ENCODE measurements around the gene ACAN. TPM values are rescaled to one million over a fixed set of nuclear protein-coding genes. Genes with fewer than 3 reads are reported as not detected.

The ACAN gene
- total and polyA plus RNA-seq, 10 of the 15 experiments (the other 5 are each of a cell fraction or from before 2014, with no cell fraction given): not detected

- no peak overlapping the region for H3K9ac ChIP-seq (ENCODE audit: control insufficient read depth, insufficient read depth, low read length)
- BruUV-seq (replicated peaks): no TSS peak
- H3K27ac ChIP-seq (ENCODE audit: control insufficient read depth, insufficient read depth): no peak overlapping the region
- no peak for DNase-seq (ENCODE audit: low read depth, low spot score)
- H3K4me2 ChIP-seq (ENCODE audit: control insufficient read depth, insufficient read depth): no peak overlapping the region
- WGBS (ENCODE audit: insufficient coverage, insufficient replicate concordance, low lambda C conversion rate, missing lambda C conversion rate): 46% methylated on average over 10 of the region's 10 CpGs
- H3K4me1 ChIP-seq (ENCODE audit: control insufficient read depth, insufficient read depth, low read length): no peaks in the 10 kb centered on the region
- no peak for ATAC-seq
- no peaks in the 10 kb centered on the region for H4K20me1 ChIP-seq (ENCODE audit: control insufficient read depth, insufficient read depth)
- no peak for TF ChIP-seq NFYB (IDR thresholded peaks at IDR 0.05; ENCODE audit: insufficient read depth, low read depth, low read length)
- TF ChIP-seq NRF1 (conservative IDR thresholded peaks at IDR 0.05; ENCODE audit: low read depth, low read length): no peak
- TF ChIP-seq RAD51 (IDR thresholded peaks at IDR 0.05): no peak
- TF ChIP-seq BCLAF1 (IDR thresholded peaks at IDR 0.05): no peak
- TF ChIP-seq RELA (IDR thresholded peaks at IDR 0.05; ENCODE audit: borderline replicate concordance, partially characterized antibody): no peak
- TF ChIP-seq SP1 (IDR thresholded peaks at IDR 0.05; ENCODE audit: low read depth, low read length): no peak
- no peak for TF ChIP-seq TCF7 (IDR thresholded peaks at IDR 0.05; ENCODE audit: borderline replicate concordance)
- no peak for TF ChIP-seq SMC3 (IDR thresholded peaks at IDR 0.05; ENCODE audit: borderline replicate concordance, low read length)
- TF ChIP-seq NBN (IDR thresholded peaks at IDR 0.05): no peak
- no peak for TF ChIP-seq CEBPZ (IDR thresholded peaks at IDR 0.05; ENCODE audit: low read depth, low read length)
- no peak for TF ChIP-seq HDAC6 (IDR thresholded peaks at IDR 0.05; ENCODE audit: unreplicated experiment)
- TF ChIP-seq ZNF24 (IDR thresholded peaks at IDR 0.05): no peak
- TF ChIP-seq SREBF1 (IDR thresholded peaks at IDR 0.05; ENCODE audit: low read length): no peak
- H3K9me3 ChIP-seq (replicated peaks; ENCODE audit: control insufficient read depth, insufficient read depth, low read length): no peaks in the 10 kb centered on the region
- CTCF ChIA-PET: no interaction called here
- SMC1A ChIA-PET (ENCODE audit: uncharacterized antibody, unreplicated experiment): no interaction called here
- POLR2A ChIA-PET: no interaction called here
- in situ Hi-C loops (cut with MboI): no loop called here
- intact Hi-C loops (cut with micrococcal nuclease; ENCODE audit: unreplicated experiment): no loop called here
- no peak overlapping the region for H2AFZ ChIP-seq (ENCODE audit: control insufficient read depth, low read depth, low read length)
- H3K36me3 ChIP-seq (ENCODE audit: control insufficient read depth in 2 of 2, insufficient read depth in 2 of 2, low read length in 1 of 2): no peaks in the 10 kb centered on the region
- H3K27me3 ChIP-seq (replicated peaks in 1 of 2; ENCODE audit: control insufficient read depth in 2 of 2, insufficient read depth in 2 of 2, low read length in 1 of 2): no peaks in the 10 kb centered on the region; a peak in 2 of 4 replicates
- RAD21 ChIA-PET (ENCODE audit: unreplicated experiment): no interaction called here
- H3K79me2 ChIP-seq (ENCODE audit: control insufficient read depth, insufficient read depth, low read length): no peaks in the 10 kb centered on the region
- FAIRE-seq: no peak
- H3K4me3 ChIP-seq: no peak overlapping the region
These were observed 63.2 kb downstream of the ACAN start for GRCh38 chr15:88866295-88866881.

All from GM12878 (cell line).